Endothelial cell of umbilical vein (primary cell): ENCODE results near the gene RNF126. TPM values are rescaled to one million over a fixed set of nuclear protein-coding genes. Genes with fewer than 3 reads are reported as not detected.

Experiments
- BruUV-seq: library from RNA; stranded (reverse); fragments of 400-500 nt; replicated peaks from 2 replicates; lab custom pipeline; 2021; lab: Mats Ljungman, UMichigan
- CTCF ChIA-PET: fragments of 300-600, 350-600 bp; sonication (Branson Sonifier 250); formaldehyde crosslinking; loops from one replicate; lab custom pipeline; 2021; ENCODE audit warnings: antibody characterized with exemption, inconsistent platforms; lab: Charles Lee
- POLR2A ChIA-PET: fragments of 300-600, 350-600 bp; sonication (Branson Sonifier 250); formaldehyde crosslinking; loops from one replicate; lab custom pipeline; 2021; ENCODE audit warnings: antibody characterized with exemption, inconsistent platforms; lab: Charles Lee
- DNase-seq: peaks from one replicate; pipeline ENCODE4 v3.0.0-alpha.2; 2011; ENCODE audit warnings: low read depth, low spot score
- FAIRE-seq: peaks from 2 replicates; lab custom pipeline; 2011; peaks lifted over from hg19 to GRCh38; lab: Jason Lieb, UNC
- H2AFZ ChIP-seq: 2 replicates; pipeline ENCODE4 v1.6.0; 2012; ENCODE audit warnings: low read depth, low read length, control low read depth, inconsistent platforms
- H3K27ac ChIP-seq: 2 replicates; pipeline ENCODE4 v1.5.1; 2011; ENCODE audit warnings: low read depth, mild to moderate bottlenecking, control low read depth, low read length, moderate library complexity; ENCODE audit not compliant: insufficient read depth
- H3K27me3 ChIP-seq, 2 experiments: 2 replicates each; pipeline versions ENCODE4 v1.6.0 to v1.6.1; 2011; ENCODE audit warnings: low read length in 2 of 2, mixed read lengths in 1 of 2; ENCODE audit not compliant: control insufficient read depth in 2 of 2, insufficient read depth in 2 of 2
- H3K36me3 ChIP-seq, 2 experiments: 2 replicates in 1 of 2; 3 replicates in 1 of 2; pipeline ENCODE4 v1.5.1; 2011; ENCODE audit warnings: low read length in 2 of 2, mild to moderate bottlenecking in 1 of 2, moderate library complexity in 1 of 2; ENCODE audit not compliant: control insufficient read depth in 2 of 2, insufficient read depth in 2 of 2; ENCODE audit errors: extremely low read depth in 1 of 2
- H3K4me1 ChIP-seq: 3 replicates; pipeline ENCODE4 v1.5.1; 2011; ENCODE audit warnings: mild to moderate bottlenecking, low read length; ENCODE audit not compliant: control insufficient read depth, insufficient read depth; ENCODE audit errors: extremely low read depth
- H3K4me2 ChIP-seq: 2 replicates; pipeline ENCODE4 v1.6.1; 2011; ENCODE audit warnings: low read length, control low read depth, mixed read lengths; ENCODE audit not compliant: insufficient read depth
- H3K4me3 ChIP-seq, 3 experiments: fragments of 200-600 bp in 1 of 3; sonication (generic), shearing (Covaris generic) in 1 of 3; replicated peaks in 1 of 3; 2 replicates each; pipeline ENCODE4 v1.5.1; 2011 to 2016; ENCODE audit warnings: control low read depth in 3 of 3, low read length in 3 of 3, mild to moderate bottlenecking in 2 of 3, inconsistent platforms in 1 of 3, low read depth in 1 of 3, moderate library complexity in 1 of 3; ENCODE audit not compliant: insufficient read depth in 1 of 3
- H3K79me2 ChIP-seq: 2 replicates; pipeline ENCODE4 v1.6.0; 2012; ENCODE audit warnings: low read length, inconsistent platforms; ENCODE audit not compliant: control insufficient read depth, insufficient read depth
- H3K9ac ChIP-seq: replicated peaks from 2 replicates; pipeline ENCODE3; 2011; ENCODE audit warnings: low read length, control low read depth; ENCODE audit not compliant: insufficient read depth; ENCODE audit errors: extremely low read depth
- H3K9me1 ChIP-seq: replicated peaks from 3 replicates; pipeline ENCODE4 v1.6.0; 2011; ENCODE audit warnings: mild to moderate bottlenecking, low read length; ENCODE audit not compliant: control insufficient read depth, insufficient read depth; ENCODE audit errors: extremely low read depth
- H3K9me3 ChIP-seq: replicated peaks from 2 replicates; pipeline ENCODE4 v1.5.1; 2012; ENCODE audit warnings: low read length, inconsistent platforms; ENCODE audit not compliant: control insufficient read depth, insufficient read depth
- H4K20me1 ChIP-seq: replicated peaks from 2 replicates; pipeline ENCODE3; 2011; ENCODE audit warnings: mild to moderate bottlenecking, low read length; ENCODE audit not compliant: control insufficient read depth, insufficient read depth; ENCODE audit errors: extremely low read depth
- CTCF ChIP-seq, 2 donors: IDR thresholded peaks; 1 replicate in 1 of 2; 2 replicates in 1 of 2; pipeline ENCODE4 v1.5.1; 2011; ENCODE audit warnings: low read length in 2 of 2, mild to moderate bottlenecking in 2 of 2, moderate library complexity in 2 of 2, control low read depth in 1 of 2, inconsistent platforms in 1 of 2, low read depth in 1 of 2; ENCODE audit not compliant: insufficient read depth in 1 of 2; ENCODE audit errors: extremely low read depth in 1 of 2
- EZH2 ChIP-seq: IDR thresholded peaks from 2 replicates; pipeline ENCODE4 v1.6.1; 2012; ENCODE audit warnings: borderline replicate concordance, low read depth, mild to moderate bottlenecking, moderate library complexity, low read length, inconsistent platforms; ENCODE audit not compliant: severe bottlenecking
- FOS ChIP-seq: IDR thresholded peaks from 2 replicates; pipeline ENCODE4 v1.6.1; 2011; ENCODE audit warnings: mild to moderate bottlenecking, low read length, moderate library complexity, borderline replicate concordance; ENCODE audit not compliant: insufficient read depth
- GATA2 ChIP-seq: IDR thresholded peaks from 2 replicates; pipeline ENCODE4 v1.7.0; 2011; ENCODE audit warnings: low read depth, mild to moderate bottlenecking, moderate library complexity, mixed read lengths, low read length; ENCODE audit not compliant: insufficient read length, insufficient read depth
- JUN ChIP-seq: IDR thresholded peaks from 2 replicates; pipeline ENCODE4 v1.6.1; 2011; ENCODE audit warnings: borderline replicate concordance, low read depth; ENCODE audit not compliant: insufficient read length, insufficient read depth
- MAX ChIP-seq: IDR thresholded peaks from 2 replicates; pipeline ENCODE4 v1.6.1; 2011; ENCODE audit not compliant: insufficient read depth, insufficient read length
- MYC ChIP-seq: IDR thresholded peaks from one replicate; pipeline ENCODE4 v1.6.1; 2011; ENCODE audit warnings: mild to moderate bottlenecking, low read depth, low read length
- POLR2A ChIP-seq: IDR thresholded peaks from 2 replicates; pipeline ENCODE4 v1.6.1; 2012; ENCODE audit warnings: low read depth, mild to moderate bottlenecking, control low read depth, low read length
- POLR2AphosphoS5 ChIP-seq: IDR thresholded peaks from 2 replicates; pipeline ENCODE4 v1.6.1; 2012; ENCODE audit warnings: low read depth, mild to moderate bottlenecking, control low read depth, low read length, moderate library complexity; ENCODE audit not compliant: insufficient read depth
- dilution Hi-C: fragments of 300-500 bp; cut with MboI; formaldehyde crosslinking; loops from one replicate; pipeline ENCODE4 v1.15.0; 2019; ENCODE audit warnings: low sequenced_read_pairs; ENCODE audit not compliant: extremely low pct_ligation_motif_present
- intact Hi-C: fragments of 100-400 bp; cut with micrococcal nuclease; formaldehyde crosslinking; loops from one replicate; pipeline ENCODE4 v1.10.0; 2022
- polyA plus RNA-seq, 4 experiments: library from polyadenylated mRNA; depleted of rRNA in 3 of 4; stranded (reverse) in 3 of 4; unstranded in 1 of 4; fragments of >200 nt; gene quantifications; 2 replicates each; pipeline versions ENCODE4 v1.2.1 to v1.2.3, GENCODE V29; 2011 to 2012; ENCODE audit warnings: missing spikeins in 1 of 4
- total RNA-seq: library from RNA; stranded (reverse); gene quantifications from 2 replicates; pipeline ENCODE4 v1.2.3, GENCODE V29; 2021

The RNF126 gene
- total and polyA plus RNA-seq, 2 donors (not counting 3 experiments of a cell fraction or from before 2014, with no cell fraction given): 19.2 to 61.3 TPM

GRCh38 chr19:694481-695351 is 31.7 kb upstream of the RNF126 start:
- Histone ChIP-seq H3K79me2 (no peaks in the 10 kb centered on the region), H3K27me3 (no peaks in the 10 kb centered on the region), H3K36me3 (no peaks in the 10 kb centered on the region), H3K27ac (no peak overlapping the region), H3K4me3 (no peak overlapping the region), H3K4me1 (no peaks in the 10 kb centered on the region), H3K9me1 (no peaks in the 10 kb centered on the region), H4K20me1 (no peaks in the 10 kb centered on the region), H2AFZ (no peak overlapping the region), H3K9me3 (no peaks in the 10 kb centered on the region), H3K4me2 (no peak overlapping the region), H3K9ac (no peak overlapping the region)
- no peak for FAIRE-seq
- dilution Hi-C loops (no loop called here), intact Hi-C loops (no loop called here)
- no peak for TF ChIP-seq EZH2
- TF ChIP-seq POLR2A: no peak
- TF ChIP-seq POLR2AphosphoS5: no peak
- TF ChIP-seq GATA2: no peak
- no peak for TF ChIP-seq FOS
- TF ChIP-seq CTCF (IDR thresholded peaks at IDR 0.05; ENCODE audit: extremely low read depth in 1 of 2, insufficient read depth in 1 of 2, low read depth in 1 of 2, low read length in 2 of 2): no peak
- no peak for TF ChIP-seq JUN
- TF ChIP-seq MYC: no peak
- no peak for TF ChIP-seq MAX
- ChIA-PET POLR2A (no interaction called here), CTCF (interaction anchor here (0.7 to 0.8 kb wide), 3 partner anchors 11 to 40 kb away, joined by 3 to 5 read pairs (median 4); no protein-coding TSS in a partner anchor)
- no TSS peak for BruUV-seq
- DNase-seq: no peak
